ENCODE data around the gene MTHFD1L.
"Not testable (repeated sequence)": the region's sequence is repeated elsewhere in the genome, so short reads cannot be mapped to it uniquely, and the experiment has no call there.

DNA sequence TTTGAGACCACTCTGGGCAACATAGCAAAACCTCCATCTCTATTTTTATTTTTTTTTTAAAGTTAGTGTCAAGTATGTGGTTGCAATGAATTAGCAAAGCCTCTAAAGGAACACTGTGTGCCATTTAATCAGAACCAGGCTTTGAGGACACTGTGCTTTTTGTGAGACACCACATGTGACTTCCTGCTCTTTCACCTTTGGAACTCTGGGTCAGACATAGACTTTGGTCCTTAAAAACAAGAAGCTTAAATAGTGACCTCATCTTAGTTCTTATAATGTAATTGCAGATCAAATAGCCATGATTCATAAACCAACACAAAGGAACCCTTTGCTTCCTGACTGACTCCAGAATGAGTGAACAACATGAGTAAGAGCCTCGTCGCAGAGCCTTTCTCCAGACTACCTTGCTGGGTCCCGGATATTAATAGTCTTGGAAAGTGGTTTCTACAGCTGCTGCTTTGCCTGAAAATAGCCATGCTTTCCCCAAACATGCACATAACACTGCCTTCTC is 170.8 kb downstream of the MTHFD1L start:
- TF ChIP-seq, protein P1, sequence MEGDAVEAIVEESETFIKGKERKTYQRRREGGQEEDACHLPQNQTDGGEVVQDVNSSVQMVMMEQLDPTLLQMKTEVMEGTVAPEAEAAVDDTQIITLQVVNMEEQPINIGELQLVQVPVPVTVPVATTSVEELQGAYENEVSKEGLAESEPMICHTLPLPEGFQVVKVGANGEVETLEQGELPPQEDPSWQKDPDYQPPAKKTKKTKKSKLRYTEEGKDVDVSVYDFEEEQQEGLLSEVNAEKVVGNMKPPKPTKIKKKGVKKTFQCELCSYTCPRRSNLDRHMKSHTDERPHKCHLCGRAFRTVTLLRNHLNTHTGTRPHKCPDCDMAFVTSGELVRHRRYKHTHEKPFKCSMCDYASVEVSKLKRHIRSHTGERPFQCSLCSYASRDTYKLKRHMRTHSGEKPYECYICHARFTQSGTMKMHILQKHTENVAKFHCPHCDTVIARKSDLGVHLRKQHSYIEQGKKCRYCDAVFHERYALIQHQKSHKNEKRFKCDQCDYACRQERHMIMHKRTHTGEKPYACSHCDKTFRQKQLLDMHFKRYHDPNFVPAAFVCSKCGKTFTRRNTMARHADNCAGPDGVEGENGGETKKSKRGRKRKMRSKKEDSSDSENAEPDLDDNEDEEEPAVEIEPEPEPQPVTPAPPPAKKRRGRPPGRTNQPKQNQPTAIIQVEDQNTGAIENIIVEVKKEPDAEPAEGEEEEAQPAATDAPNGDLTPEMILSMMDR (IDR thresholded peaks at IDR 0.05; ENCODE audit: extremely low read depth in 1 of 2, insufficient read depth in 1 of 2, low read depth in 1 of 2, low read length in 2 of 2): not testable (repeated sequence)
- TF ChIP-seq, protein P2, sequence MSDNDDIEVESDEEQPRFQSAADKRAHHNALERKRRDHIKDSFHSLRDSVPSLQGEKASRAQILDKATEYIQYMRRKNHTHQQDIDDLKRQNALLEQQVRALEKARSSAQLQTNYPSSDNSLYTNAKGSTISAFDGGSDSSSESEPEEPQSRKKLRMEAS (IDR thresholded peaks at IDR 0.05; ENCODE audit: insufficient read depth, insufficient read length): not testable (repeated sequence)
- TF ChIP-seq EZH2 (IDR thresholded peaks at IDR 0.05; ENCODE audit: borderline replicate concordance, low read depth, low read length, severe bottlenecking); MYC (IDR thresholded peaks at IDR 0.05; ENCODE audit: low read depth, low read length); POLR2A (IDR thresholded peaks at IDR 0.05; ENCODE audit: low read depth, low read length): not testable (repeated sequence)
- TF ChIP-seq POLR2AphosphoS5 (IDR thresholded peaks at IDR 0.05; ENCODE audit: insufficient read depth, low read depth, low read length) (peak; percentile 74), GATA2 (IDR thresholded peaks at IDR 0.05; ENCODE audit: insufficient read depth, insufficient read length, low read depth, low read length) (peak; percentile 43), FOS (IDR thresholded peaks at IDR 0.05; ENCODE audit: borderline replicate concordance, insufficient read depth, low read length) (peak; percentile 94)
